Natural killer cell (primary cell): ENCODE data around the gene PCLO. TPM values are rescaled to one million over a fixed set of nuclear protein-coding genes. Genes with fewer than 3 reads are reported as not detected.

Experiments used
- ATAC-seq, 3 donors: fragments of 150-1000 bp in 2 of 3; fragments of 200-7000 bp in 1 of 3; cut with Tn5 transposase; 1 replicate in 1 of 3; 2 replicates in 2 of 3; pipeline ENCODE4 v1.10.0; 2021; ENCODE audit warnings: mild to moderate bottlenecking in 2 of 3, moderate library complexity in 2 of 3
- DNase-seq, 2 donors: peaks; one replicate each; pipeline versions ENCODE4 v3.0.0 to v3.0.0-alpha.2; 2013 to 2021; ENCODE audit warnings: mixed read lengths in 1 of 2
- H3K27ac ChIP-seq: one replicate; pipeline ENCODE4 v1.5.1; 2013; ENCODE audit warnings: mild to moderate bottlenecking, low read length
- H3K27me3 ChIP-seq: one replicate; pipeline ENCODE4 v1.6.1; 2013; ENCODE audit warnings: low read length; ENCODE audit not compliant: control insufficient read depth, insufficient read depth
- H3K36me3 ChIP-seq: one replicate; pipeline ENCODE4 v1.6.1; 2013; ENCODE audit warnings: low read length; ENCODE audit not compliant: control insufficient read depth, insufficient read depth
- H3K4me1 ChIP-seq: one replicate; pipeline ENCODE4 v1.6.1; 2013; ENCODE audit warnings: low read length; ENCODE audit not compliant: control insufficient read depth, insufficient read depth
- H3K4me3 ChIP-seq: one replicate; pipeline ENCODE4 v1.5.1; 2013; ENCODE audit warnings: low read length
- H3K9me3 ChIP-seq: one replicate; pipeline ENCODE4 v1.6.1; 2013; ENCODE audit warnings: low read length; ENCODE audit not compliant: control insufficient read depth, insufficient read depth
- H3K27ac Mint-ChIP-seq, 2 donors: one replicate each; pipeline ENCODE4 v1.8.0; 2022; ENCODE audit warnings: mild to moderate bottlenecking in 2 of 2, mixed read lengths in 2 of 2, moderate library complexity in 1 of 2
- H3K27me3 Mint-ChIP-seq, 2 donors: one replicate each; pipeline ENCODE4 v1.8.0; 2022; ENCODE audit warnings: low read depth in 2 of 2, mixed read lengths in 2 of 2
- H3K36me3 Mint-ChIP-seq: one replicate; pipeline ENCODE4 v1.8.0; 2022; ENCODE audit warnings: mixed read lengths
- H3K4me1 Mint-ChIP-seq, 2 donors: one replicate each; pipeline ENCODE4 v1.8.0; 2022; ENCODE audit warnings: mixed read lengths in 2 of 2
- H3K4me3 Mint-ChIP-seq: one replicate; pipeline ENCODE4 v1.8.0; 2022; ENCODE audit warnings: mild to moderate bottlenecking, moderate library complexity, mixed read lengths
- H3K9me3 Mint-ChIP-seq, 2 donors: one replicate each; pipeline ENCODE4 v1.8.0; 2022; ENCODE audit warnings: mixed read lengths in 2 of 2
- WGBS: methylation state at CpG from one replicate; pipeline ENCODE4 v1.1.7; 2013; ENCODE audit warnings: missing lambda C conversion rate; ENCODE audit not compliant: insufficient coverage; 5-methylcytosine and 5-hydroxymethylcytosine counted together
- intact Hi-C: fragments of 100-400 bp; cut with micrococcal nuclease; formaldehyde crosslinking; loops from one replicate; pipeline ENCODE4 v1.14.2; 2022
- total RNA-seq, 4 donors: library from RNA; stranded (reverse); fragments of 120-200 nt in 1 of 4; gene quantifications; one replicate each; pipeline versions ENCODE4 v1.2.3 to v1.2.4, GENCODE V29; 2013 to 2022
- TF ChIP-seq, protein P1 (sequence below): fragments of 200-600 bp; IDR thresholded peaks from one replicate; pipeline ENCODE4 v1.8.0; 2022; ENCODE audit warnings: antibody characterized with exemption

PCLO gene
- total RNA-seq, 3 donors from 2014 or later (not counting 1 experiment from before 2014, with no cell fraction given) = not detected

DNA sequence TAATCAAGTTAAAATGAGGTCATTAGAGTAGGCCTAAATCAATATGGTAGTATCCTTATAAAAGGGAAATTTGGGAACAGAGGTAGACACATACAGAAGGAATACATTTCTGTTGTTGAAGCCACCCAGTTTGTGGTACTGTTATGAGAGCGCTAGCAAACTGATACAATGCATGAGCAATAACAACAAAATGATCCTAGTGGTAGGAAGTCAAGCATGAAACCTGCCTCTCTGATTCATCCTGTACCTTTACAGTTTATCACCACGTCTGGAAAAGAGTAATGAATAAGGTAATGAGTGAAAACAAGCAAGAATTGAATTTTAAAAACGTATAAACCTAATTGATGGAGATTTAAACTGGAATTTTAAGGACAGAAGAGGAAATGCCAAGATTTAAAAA lies 217.2 kb downstream of the PCLO start:
- Histone ChIP-seq H3K36me3 (no peaks in the 10 kb centered on the region), H3K27me3 (no peaks in the 10 kb centered on the region), H3K9me3 (peaks cover 11% of the 10 kb centered on the region), H3K4me3 (no peak overlapping the region), H3K4me1 (no peaks in the 10 kb centered on the region), H3K27ac (no peak overlapping the region)
- DNase-seq (no peak), ATAC-seq (no peak)
- H3K27ac Mint-ChIP-seq = no peak overlapping the region
- peaks cover 15 to 16% of the 10 kb centered on the region in 2 donors for H3K9me3 Mint-ChIP-seq
- WGBS = 88% methylated on average over 2 of the region's 3 CpGs
- H3K27me3 Mint-ChIP-seq = no peaks in the 10 kb centered on the region
- intact Hi-C loops = no loop called here
- TF ChIP-seq, protein P1, sequence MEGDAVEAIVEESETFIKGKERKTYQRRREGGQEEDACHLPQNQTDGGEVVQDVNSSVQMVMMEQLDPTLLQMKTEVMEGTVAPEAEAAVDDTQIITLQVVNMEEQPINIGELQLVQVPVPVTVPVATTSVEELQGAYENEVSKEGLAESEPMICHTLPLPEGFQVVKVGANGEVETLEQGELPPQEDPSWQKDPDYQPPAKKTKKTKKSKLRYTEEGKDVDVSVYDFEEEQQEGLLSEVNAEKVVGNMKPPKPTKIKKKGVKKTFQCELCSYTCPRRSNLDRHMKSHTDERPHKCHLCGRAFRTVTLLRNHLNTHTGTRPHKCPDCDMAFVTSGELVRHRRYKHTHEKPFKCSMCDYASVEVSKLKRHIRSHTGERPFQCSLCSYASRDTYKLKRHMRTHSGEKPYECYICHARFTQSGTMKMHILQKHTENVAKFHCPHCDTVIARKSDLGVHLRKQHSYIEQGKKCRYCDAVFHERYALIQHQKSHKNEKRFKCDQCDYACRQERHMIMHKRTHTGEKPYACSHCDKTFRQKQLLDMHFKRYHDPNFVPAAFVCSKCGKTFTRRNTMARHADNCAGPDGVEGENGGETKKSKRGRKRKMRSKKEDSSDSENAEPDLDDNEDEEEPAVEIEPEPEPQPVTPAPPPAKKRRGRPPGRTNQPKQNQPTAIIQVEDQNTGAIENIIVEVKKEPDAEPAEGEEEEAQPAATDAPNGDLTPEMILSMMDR = no peak
- H3K4me1 Mint-ChIP-seq = no peaks in the 10 kb centered on the region
- H3K36me3 Mint-ChIP-seq = peaks cover 18% of the 10 kb centered on the region
- no peak overlapping the region for H3K4me3 Mint-ChIP-seq

DNA sequence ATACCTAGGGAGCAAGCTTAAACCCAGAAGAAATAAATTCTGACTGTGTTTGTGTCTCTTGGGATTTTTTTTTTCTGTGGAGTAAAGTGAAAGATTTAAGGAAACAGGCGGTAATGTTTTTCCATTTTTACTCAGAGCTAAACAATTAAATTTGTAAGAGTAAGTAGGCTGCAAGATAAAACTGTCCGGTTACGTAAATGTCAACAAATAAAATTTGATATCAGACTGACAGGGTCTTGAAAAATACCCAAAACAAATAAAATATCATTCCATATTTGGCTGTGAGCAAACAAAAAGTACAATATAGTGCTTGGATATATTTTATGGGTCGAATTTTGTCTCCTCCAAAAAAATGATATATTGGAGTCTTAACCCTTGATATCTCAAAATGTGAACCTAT lies 217.6 kb downstream of the PCLO start:
- intact Hi-C loops = no loop called here
- H3K4me1 ChIP-seq = no peaks in the 10 kb centered on the region
- no peak for DNase-seq
- no peak for ATAC-seq
- H3K27me3 ChIP-seq = no peaks in the 10 kb centered on the region
- TF ChIP-seq, protein P1 = no peak
- no peaks in the 10 kb centered on the region for H3K36me3 ChIP-seq
- no peak overlapping the region for H3K4me3 ChIP-seq
- no peaks in the 10 kb centered on the region for H3K27me3 Mint-ChIP-seq
- peaks cover 14 to 15% of the 10 kb centered on the region in 2 donors for H3K9me3 Mint-ChIP-seq
- no peak overlapping the region for H3K27ac Mint-ChIP-seq
- WGBS = 80% methylated on average over 1 of the region's 4 CpGs
- peaks cover 7% of the 10 kb centered on the region for H3K9me3 ChIP-seq
- H3K4me3 Mint-ChIP-seq = no peak overlapping the region
- H3K27ac ChIP-seq = no peak overlapping the region
- peaks cover 14% of the 10 kb centered on the region for H3K36me3 Mint-ChIP-seq
- no peaks in the 10 kb centered on the region for H3K4me1 Mint-ChIP-seq

DNA sequence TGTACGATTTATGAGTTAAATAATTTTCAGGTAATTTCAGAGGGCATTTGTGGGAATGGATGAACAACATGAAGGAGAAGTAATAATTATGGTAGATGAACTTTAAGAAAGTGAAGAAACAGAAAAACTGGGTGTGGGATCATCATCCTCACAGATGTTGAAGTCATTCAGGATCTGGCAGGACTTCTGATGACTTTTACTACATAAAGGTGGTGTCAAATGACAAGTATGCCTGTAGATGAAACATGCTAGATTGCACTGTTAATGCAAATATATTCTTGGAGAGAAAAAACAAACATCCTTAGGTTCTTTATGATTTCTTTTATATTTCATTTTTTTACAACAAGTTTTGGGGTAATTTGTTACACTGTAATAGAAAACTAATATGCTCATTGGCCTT lies 230.2 kb downstream of the PCLO start:
- Mint-ChIP-seq H3K27me3 (no peaks in the 10 kb centered on the region), H3K27ac (no peak overlapping the region), H3K36me3 (no peaks in the 10 kb centered on the region), H3K9me3 (peaks cover 7 to 11% of the 10 kb centered on the region in 2 donors), H3K4me3 (no peak overlapping the region), H3K4me1 (no peaks in the 10 kb centered on the region)
- no peak overlapping the region for H3K4me3 ChIP-seq
- 79% methylated on average over 1 of the region's 1 CpG for WGBS
- intact Hi-C loops = no loop called here
- no peaks in the 10 kb centered on the region for H3K4me1 ChIP-seq
- H3K9me3 ChIP-seq = no peaks in the 10 kb centered on the region
- ATAC-seq (no peak), DNase-seq (no peak)
- H3K36me3 ChIP-seq = no peaks in the 10 kb centered on the region
- TF ChIP-seq, protein P1 = no peak
- no peak overlapping the region for H3K27ac ChIP-seq
- no peaks in the 10 kb centered on the region for H3K27me3 ChIP-seq

DNA sequence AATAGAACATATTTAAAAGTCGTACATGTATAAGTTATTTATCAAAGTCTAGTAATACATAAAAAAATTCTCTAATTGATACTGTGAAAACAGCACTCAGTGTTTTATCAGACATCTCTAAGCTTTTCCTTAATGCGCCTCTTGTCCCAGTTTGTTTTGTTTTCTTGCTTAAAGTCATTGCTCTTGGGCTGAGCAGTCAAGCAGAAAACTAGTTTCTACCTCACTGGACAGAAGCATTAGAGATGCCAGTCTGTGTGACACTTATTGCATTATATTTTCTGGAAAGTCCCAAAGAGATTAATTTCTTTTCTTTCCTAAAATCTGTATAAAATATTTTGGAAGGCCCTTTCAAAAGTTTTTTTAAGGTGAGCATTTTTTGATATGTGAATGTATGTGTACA lies 236.2 kb downstream of the PCLO start:
- no peaks in the 10 kb centered on the region for H3K27me3 ChIP-seq
- WGBS = 74% methylated on average over 1 of the region's 2 CpGs
- intact Hi-C loops = no loop called here
- no peaks in the 10 kb centered on the region for H3K36me3 ChIP-seq
- no peaks in the 10 kb centered on the region for H3K9me3 ChIP-seq
- ATAC-seq (no peak), DNase-seq (no peak)
- H3K4me1 ChIP-seq = no peaks in the 10 kb centered on the region
- no peak overlapping the region for H3K4me3 ChIP-seq
- H3K36me3 Mint-ChIP-seq = no peaks in the 10 kb centered on the region
- TF ChIP-seq, protein P1 = no peak
- no peak overlapping the region for H3K4me3 Mint-ChIP-seq
- no peak overlapping the region for H3K27ac ChIP-seq
- no peak overlapping the region for H3K27ac Mint-ChIP-seq
- peaks cover 14 to 19% of the 10 kb centered on the region in 2 donors for H3K9me3 Mint-ChIP-seq
- no peaks in the 10 kb centered on the region for H3K4me1 Mint-ChIP-seq
- H3K27me3 Mint-ChIP-seq = no peaks in the 10 kb centered on the region
